K562 (cell line): ENCODE data around the gene RAP1GAP2. TPM values are rescaled to one million over a fixed set of nuclear protein-coding genes. Genes with fewer than 3 reads are reported as not detected.

ENCODE experiments used
- ASH1L ChIP-seq: fragments of 450-650 bp; IDR thresholded peaks from 2 replicates; pipeline ENCODE4 v1.6.1; 2018; ENCODE audit warnings: borderline replicate concordance, mild to moderate bottlenecking, low read depth; ENCODE audit not compliant: partially characterized antibody
- CEBPB ChIP-seq: fragments of 450-650 bp; IDR thresholded peaks from 2 replicates; pipeline ENCODE4 v1.6.1; 2016; ENCODE audit warnings: missing genetic modification characterization, missing compliant biosample characterization
- DIDO1 ChIP-seq: fragments of 450-650 bp; IDR thresholded peaks from 2 replicates; pipeline ENCODE4 v1.6.1; 2016; ENCODE audit warnings: low read depth, missing biosample characterization, missing genetic modification characterization
- FOS ChIP-seq: IDR thresholded peaks from 3 replicates; pipeline ENCODE4 v1.6.1; 2011; ENCODE audit not compliant: insufficient read length; ENCODE audit errors: extremely low read depth
- HNRNPH1 ChIP-seq: fragments of 200-400 bp; formaldehyde crosslinking; optimal IDR thresholded peaks from 2 replicates; pipeline ENCODE3; 2017; ENCODE audit warnings: low read depth, mild to moderate bottlenecking, low read length, moderate library complexity
- ILF3 ChIP-seq: fragments of 450-650 bp; IDR thresholded peaks from 2 replicates; pipeline ENCODE4 v1.6.1; 2018; ENCODE audit warnings: antibody characterized with exemption, mild to moderate bottlenecking, moderate library complexity, borderline replicate concordance
- NFATC3 ChIP-seq: fragments of 450-650 bp; IDR thresholded peaks from 2 replicates; pipeline ENCODE4 v1.6.1; 2017; ENCODE audit warnings: mild to moderate bottlenecking
- REST ChIP-seq, 2 experiments: fragments of 450-650 bp; formaldehyde crosslinking in 1 of 2; IDR thresholded peaks; 2 replicates each; pipeline versions ENCODE4 v1.4.0 to v1.6.1; 2014 to 2020; ENCODE audit warnings: mild to moderate bottlenecking in 2 of 2, borderline replicate concordance in 1 of 2, low read depth in 1 of 2
- ZNF766 ChIP-seq: fragments of 200-800 bp; sonication (Bioruptor generic); conservative IDR thresholded peaks from 2 replicates; pipeline ENCODE4 v1.6.1; 2016; ENCODE audit warnings: missing genetic modification characterization, missing compliant biosample characterization
- polyA plus RNA-seq, 8 experiments: library from polyadenylated mRNA; depleted of rRNA in 4 of 8; stranded (reverse) in 5 of 8; unstranded in 3 of 8; fragments of >200 nt; fragmentation: Nextera tagmentation in 2 of 8; fragmentation: Illumina TruSeq in 1 of 8; extraction: Ambion mirVana in 2 of 8; extraction: Trizol in 1 of 8; gene quantifications; 2 replicates each; pipeline versions ENCODE4 v1.2.1 to v1.2.3, GENCODE V29; 2011 to 2014; ENCODE audit warnings: inconsistent platforms in 1 of 8, missing spikeins in 1 of 8
- total RNA-seq, 7 experiments: library from RNA; depleted of rRNA in 6 of 7; stranded (reverse); fragments of >200 nt in 6 of 7; fragmentation: Illumina TruSeq in 2 of 7; extraction: Trizol in 2 of 7; gene quantifications; 2 replicates each; pipeline versions ENCODE4 v1.2.1 to v1.2.3, GENCODE V29; 2011 to 2021; ENCODE audit warnings: low replicate concordance in 1 of 7
- TF ChIP-seq, protein P1 (sequence below): fragments of 450-650 bp; formaldehyde crosslinking; IDR thresholded peaks from 2 replicates; pipeline ENCODE4 v1.4.0; 2020; ENCODE audit warnings: mild to moderate bottlenecking, moderate library complexity
- TF ChIP-seq, protein P2 (sequence below), 3 experiments: fragments of 200-800 bp in 1 of 3; fragments of 250-450 bp in 1 of 3; fragments of 450-650 bp in 1 of 3; sonication (Bioruptor Pico) in 1 of 3; sonication (Bioruptor generic) in 1 of 3; formaldehyde crosslinking in 1 of 3; IDR thresholded peaks; 2 replicates each; pipeline versions ENCODE4 v1.6.1 to v1.8.0; 2016 to 2022; ENCODE audit warnings: mild to moderate bottlenecking in 2 of 3, missing genetic modification characterization in 2 of 3, missing compliant biosample characterization in 1 of 3, moderate library complexity in 1 of 3
- TF ChIP-seq, protein P3 (sequence below): fragments of 250-450 bp; sonication (Bioruptor Pico); IDR thresholded peaks from 2 replicates; pipeline ENCODE4 v1.5.0; 2021

Gene RAP1GAP2
- total and polyA plus RNA-seq, 9 of the 15 experiments (the other 6 are each of a cell fraction or from before 2014, with no cell fraction given) = 0.01 to 1.3 (median 0.42) TPM; not detected in 1

GRCh38 chr17:3048727-3049471, 252.7 kb downstream of the RAP1GAP2 start (continued):
- TF ChIP-seq NFATC3 = no peak
- TF ChIP-seq HNRNPH1 = no peak
- TF ChIP-seq, protein P1, sequence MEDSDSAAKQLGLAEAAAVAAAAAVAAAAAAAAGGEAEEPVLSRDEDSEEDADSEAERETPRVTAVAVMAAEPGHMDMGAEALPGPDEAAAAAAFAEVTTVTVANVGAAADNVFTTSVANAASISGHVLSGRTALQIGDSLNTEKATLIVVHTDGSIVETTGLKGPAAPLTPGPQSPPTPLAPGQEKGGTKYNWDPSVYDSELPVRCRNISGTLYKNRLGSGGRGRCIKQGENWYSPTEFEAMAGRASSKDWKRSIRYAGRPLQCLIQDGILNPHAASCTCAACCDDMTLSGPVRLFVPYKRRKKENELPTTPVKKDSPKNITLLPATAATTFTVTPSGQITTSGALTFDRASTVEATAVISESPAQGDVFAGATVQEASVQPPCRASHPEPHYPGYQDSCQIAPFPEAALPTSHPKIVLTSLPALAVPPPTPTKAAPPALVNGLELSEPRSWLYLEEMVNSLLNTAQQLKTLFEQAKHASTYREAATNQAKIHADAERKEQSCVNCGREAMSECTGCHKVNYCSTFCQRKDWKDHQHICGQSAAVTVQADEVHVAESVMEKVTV = no peak
- TF ChIP-seq, protein P2, sequence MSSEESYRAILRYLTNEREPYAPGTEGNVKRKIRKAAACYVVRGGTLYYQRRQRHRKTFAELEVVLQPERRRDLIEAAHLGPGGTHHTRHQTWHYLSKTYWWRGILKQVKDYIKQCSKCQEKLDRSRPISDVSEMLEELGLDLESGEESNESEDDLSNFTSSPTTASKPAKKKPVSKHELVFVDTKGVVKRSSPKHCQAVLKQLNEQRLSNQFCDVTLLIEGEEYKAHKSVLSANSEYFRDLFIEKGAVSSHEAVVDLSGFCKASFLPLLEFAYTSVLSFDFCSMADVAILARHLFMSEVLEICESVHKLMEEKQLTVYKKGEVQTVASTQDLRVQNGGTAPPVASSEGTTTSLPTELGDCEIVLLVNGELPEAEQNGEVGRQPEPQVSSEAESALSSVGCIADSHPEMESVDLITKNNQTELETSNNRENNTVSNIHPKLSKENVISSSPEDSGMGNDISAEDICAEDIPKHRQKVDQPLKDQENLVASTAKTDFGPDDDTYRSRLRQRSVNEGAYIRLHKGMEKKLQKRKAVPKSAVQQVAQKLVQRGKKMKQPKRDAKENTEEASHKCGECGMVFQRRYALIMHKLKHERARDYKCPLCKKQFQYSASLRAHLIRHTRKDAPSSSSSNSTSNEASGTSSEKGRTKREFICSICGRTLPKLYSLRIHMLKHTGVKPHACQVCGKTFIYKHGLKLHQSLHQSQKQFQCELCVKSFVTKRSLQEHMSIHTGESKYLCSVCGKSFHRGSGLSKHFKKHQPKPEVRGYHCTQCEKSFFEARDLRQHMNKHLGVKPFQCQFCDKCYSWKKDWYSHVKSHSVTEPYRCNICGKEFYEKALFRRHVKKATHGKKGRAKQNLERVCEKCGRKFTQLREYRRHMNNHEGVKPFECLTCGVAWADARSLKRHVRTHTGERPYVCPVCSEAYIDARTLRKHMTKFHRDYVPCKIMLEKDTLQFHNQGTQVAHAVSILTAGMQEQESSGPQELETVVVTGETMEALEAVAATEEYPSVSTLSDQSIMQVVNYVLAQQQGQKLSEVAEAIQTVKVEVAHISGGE (CRISPR knock-in tag; IDR thresholded peaks at IDR 0.05) = peak; percentile 55 to 94 (median 94); a peak in 5 of 6 replicates
- TF ChIP-seq ILF3 = no peak
- no peak for TF ChIP-seq CEBPB
- TF ChIP-seq ZNF766 (CRISPR knock-in tag) = no peak
- TF ChIP-seq REST (IDR thresholded peaks at IDR 0.05; ENCODE audit: borderline replicate concordance) = peak; percentile 43; the same call in 1 of the 2 replicates
- no peak for TF ChIP-seq REST (CRISPR knock-in tag; IDR thresholded peaks at IDR 0.05; ENCODE audit: low read depth)
- TF ChIP-seq FOS = peak; percentile 60
- 0 out of 2 replicates have a peak, but pooled peaks have one; percentile 18 for TF ChIP-seq DIDO1 (tag)
- TF ChIP-seq ASH1L = peak; percentile 31
- TF ChIP-seq, protein P3, sequence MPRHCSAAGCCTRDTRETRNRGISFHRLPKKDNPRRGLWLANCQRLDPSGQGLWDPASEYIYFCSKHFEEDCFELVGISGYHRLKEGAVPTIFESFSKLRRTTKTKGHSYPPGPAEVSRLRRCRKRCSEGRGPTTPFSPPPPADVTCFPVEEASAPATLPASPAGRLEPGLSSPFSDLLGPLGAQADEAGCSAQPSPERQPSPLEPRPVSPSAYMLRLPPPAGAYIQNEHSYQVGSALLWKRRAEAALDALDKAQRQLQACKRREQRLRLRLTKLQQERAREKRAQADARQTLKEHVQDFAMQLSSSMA (CRISPR knock-in tag) = no peak
